Measurements from ENCODE around the gene C1orf74.

C1orf74 gene

GRCh38 chr1:209743145-209743482 is 41.2 kb downstream of the C1orf74 start:
- peak; percentile 85 for DNase-seq (ENCODE audit: low read depth)
- in situ Hi-C loops (cut with HindIII; ENCODE audit: low sequenced_read_pairs), result no loop called here
- TF ChIP-seq CTCF (IDR thresholded peaks at IDR 0.05; ENCODE audit: low read depth, low read length, missing control alignments), result no peak
- H3K4me3 ChIP-seq (ENCODE audit: low read depth, low read length), result no peak overlapping the region

- in situ Hi-C loops (cut with HindIII; ENCODE audit: low sequenced_read_pairs), result no loop called here
- TF ChIP-seq CTCF (IDR thresholded peaks at IDR 0.05; ENCODE audit: low read depth, low read length, missing control alignments), result no peak
- no peak for DNase-seq (ENCODE audit: low read depth)
- H3K4me3 ChIP-seq (ENCODE audit: low read depth, low read length), result no peak overlapping the region
These were observed 41.8 kb downstream of the C1orf74 start for GRCh38 chr1:209742409-209743144.

GRCh38 chr1:209741889-209742288 is 42.5 kb downstream of the C1orf74 start:
- no peak for DNase-seq (ENCODE audit: low read depth)
- TF ChIP-seq CTCF (IDR thresholded peaks at IDR 0.05; ENCODE audit: low read depth, low read length, missing control alignments), result no peak
- in situ Hi-C loops (cut with HindIII; ENCODE audit: low sequenced_read_pairs), result no loop called here
- H3K4me3 ChIP-seq (ENCODE audit: low read depth, low read length), result no peak overlapping the region

- H3K4me3 ChIP-seq (ENCODE audit: low read depth, low read length), result no peak overlapping the region
- no peak for DNase-seq (ENCODE audit: low read depth)
- TF ChIP-seq CTCF (IDR thresholded peaks at IDR 0.05; ENCODE audit: low read depth, low read length, missing control alignments), result no peak
- in situ Hi-C loops (cut with HindIII; ENCODE audit: low sequenced_read_pairs), result no loop called here
These were observed 43.2 kb downstream of the C1orf74 start for GRCh38 chr1:209741193-209741592.

DNA sequence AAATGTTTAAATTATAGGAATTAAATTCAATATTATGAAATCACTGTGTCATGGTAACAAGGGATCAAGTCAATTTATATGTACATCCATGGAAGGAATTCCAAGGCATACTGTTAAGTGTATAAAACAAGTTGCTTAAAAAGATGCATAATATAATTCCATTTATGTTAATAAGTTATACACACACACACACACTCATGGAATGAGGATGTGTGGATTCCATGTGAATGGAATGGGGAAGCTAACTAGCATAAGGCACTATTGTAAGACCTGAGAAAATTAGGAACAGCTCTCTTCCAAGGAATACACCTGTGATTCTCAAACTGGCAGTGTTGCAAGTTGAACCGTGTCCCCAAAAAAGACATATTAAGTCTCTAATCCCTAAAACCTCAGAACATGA is 46.1 kb downstream of the C1orf74 start:
- TF ChIP-seq CTCF (IDR thresholded peaks at IDR 0.05; ENCODE audit: low read depth, low read length, missing control alignments), result no peak
- DNase-seq (ENCODE audit: low read depth), result no peak
- in situ Hi-C loops (cut with HindIII; ENCODE audit: low sequenced_read_pairs), result no loop called here
- H3K4me3 ChIP-seq (ENCODE audit: low read depth, low read length), result no peak overlapping the region

DNA sequence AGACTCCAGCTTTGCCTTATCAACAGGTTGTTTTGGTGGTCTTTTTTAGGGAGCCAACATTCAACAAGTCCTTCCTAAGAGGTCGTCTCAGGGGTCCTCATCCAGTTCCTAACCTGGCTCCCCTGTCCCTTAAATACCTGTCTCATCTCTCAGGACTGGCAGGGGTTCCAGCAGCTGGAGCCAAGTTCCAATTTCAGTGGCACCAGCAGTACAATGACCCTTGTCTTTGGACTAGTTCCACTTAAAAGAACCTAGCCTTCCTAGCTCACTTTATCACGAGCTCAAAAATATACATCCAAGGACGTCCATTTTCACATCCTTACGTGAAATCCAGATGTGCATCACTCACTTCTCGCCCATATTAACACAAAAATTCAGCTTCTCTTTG is 47.2 kb downstream of the C1orf74 start:
- in situ Hi-C loops (cut with HindIII; ENCODE audit: low sequenced_read_pairs), result no loop called here
- DNase-seq (ENCODE audit: low read depth), result no peak
- H3K4me3 ChIP-seq (ENCODE audit: low read depth, low read length), result no peak overlapping the region
- no peak for TF ChIP-seq CTCF (IDR thresholded peaks at IDR 0.05; ENCODE audit: low read depth, low read length, missing control alignments)

Data from astrocyte of the cerebellum (primary cell).